SK-N-MC (cell line): ENCODE results near the gene KCTD6.

ENCODE experiments used
- EZH2 ChIP-seq: fragments of 200-600 bp; sonication (generic); IDR thresholded peaks from one replicate; pipeline ENCODE4 v1.6.1; 2017; ENCODE audit warnings: antibody characterized with exemption
- POLR2AphosphoS5 ChIP-seq: IDR thresholded peaks from 2 replicates; pipeline ENCODE4 v1.6.1; 2012; ENCODE audit warnings: mild to moderate bottlenecking, low read depth, low read length, borderline replicate concordance

GRCh38 chr3:58496206-58496857, 4.4 kb downstream of the KCTD6 start:
- no peak for TF ChIP-seq EZH2
- no peak for TF ChIP-seq POLR2AphosphoS5
